GM19193 (cell line): ENCODE measurements around the gene ZBTB32.

Experiments
- POLR2A ChIP-seq: IDR thresholded peaks from 4 replicates; pipeline ENCODE4 v1.6.1; 2011; ENCODE audit not compliant: insufficient read depth, insufficient read length; ENCODE audit errors: extremely low read depth

Gene ZBTB32

DNA sequence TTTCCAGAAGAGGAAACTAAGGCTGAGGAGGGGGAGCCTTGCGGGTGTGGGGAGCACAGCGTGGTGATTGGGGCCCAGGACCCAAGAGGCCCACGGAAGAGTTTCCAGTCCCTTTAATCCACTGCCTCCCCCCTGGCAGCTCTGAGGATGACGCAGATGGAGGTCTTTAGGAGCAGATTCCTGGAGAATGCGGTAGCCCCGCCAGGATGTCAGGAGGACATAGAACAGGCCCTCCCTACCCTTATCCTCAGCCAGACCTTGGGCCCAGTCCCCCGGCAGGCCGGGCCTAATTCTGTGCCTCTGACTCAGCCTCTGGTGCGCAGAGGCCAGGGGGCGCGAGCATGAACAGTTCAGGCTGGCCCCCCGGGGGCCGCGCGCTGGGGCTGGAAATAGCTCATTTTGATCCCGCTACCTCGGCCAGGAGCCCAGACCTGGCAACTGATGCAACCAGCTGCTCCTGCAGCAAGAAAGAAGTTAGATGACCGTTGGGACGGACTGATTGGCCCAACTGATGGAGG, 52.9 kb downstream of the ZBTB32 start:
- no peak for TF ChIP-seq POLR2A

DNA sequence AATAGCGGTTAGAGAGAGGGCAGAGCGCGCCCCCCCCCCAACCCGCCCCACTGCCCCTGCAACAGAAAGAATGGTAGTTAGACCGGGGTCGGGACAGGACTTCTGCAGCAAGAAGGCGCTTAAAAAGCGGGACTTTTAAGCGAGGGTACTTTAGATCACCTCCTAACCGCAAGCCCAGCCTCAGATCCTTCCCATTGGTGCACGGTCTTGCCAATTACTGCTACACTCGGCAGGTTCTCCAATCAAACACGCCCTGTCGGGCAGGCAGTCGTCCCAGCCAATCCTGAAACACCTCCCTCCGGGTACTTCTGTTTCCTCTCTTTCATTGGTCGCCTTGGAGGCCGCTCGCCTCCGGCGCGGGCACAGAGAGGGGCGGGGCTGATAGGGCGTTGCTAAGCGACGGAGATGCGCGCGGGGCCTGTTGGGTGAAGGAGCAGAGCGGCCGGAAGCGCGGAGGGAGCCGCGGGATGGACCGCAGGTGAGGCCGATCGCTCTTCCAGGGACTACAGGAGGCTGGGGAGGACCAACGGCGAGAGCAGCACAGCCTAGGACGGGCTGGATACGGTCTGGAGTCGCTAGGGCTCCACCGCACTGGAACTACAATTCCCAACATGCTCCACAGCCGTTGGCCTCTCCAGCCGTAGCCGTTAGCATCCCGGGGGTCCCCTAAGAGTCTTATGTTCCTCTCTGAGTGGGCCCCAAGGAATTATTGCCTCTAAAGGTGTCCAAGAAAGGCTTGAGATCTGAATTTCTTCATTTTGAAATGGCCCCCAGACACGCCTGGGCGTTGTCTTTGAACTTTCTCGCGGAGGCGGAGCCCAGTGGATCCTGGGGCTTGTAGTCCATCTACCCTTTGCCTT, 53.6 kb downstream of the ZBTB32 start, which contains the start of gene PROSER3:
TSS of gene PROSER3 (plus strand) at position 428 of the 860 bp plus-strand sequence. CDS start at position 468, 40 bp downstream.
- peak; percentile 75 for TF ChIP-seq POLR2A

DNA sequence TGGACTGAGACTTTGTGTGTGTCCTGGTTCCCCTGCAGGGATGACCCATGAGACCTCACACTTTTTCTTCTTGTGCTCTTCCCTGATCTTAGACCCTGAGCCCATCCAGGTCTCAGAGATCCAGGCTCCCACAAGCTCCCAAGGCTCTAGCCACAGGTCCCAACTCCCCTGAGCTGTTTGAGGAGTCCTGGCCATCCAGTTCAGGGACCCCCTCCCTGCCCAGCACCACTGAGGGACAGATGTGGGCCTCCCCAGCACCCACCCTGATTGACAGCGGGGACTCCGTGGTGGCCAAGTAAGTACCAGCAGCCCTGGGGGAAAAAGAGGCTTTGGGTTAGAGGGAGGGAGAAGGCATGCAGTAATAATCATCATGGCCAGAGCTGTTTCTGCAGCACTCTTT, 55.3 kb downstream of the ZBTB32 start:
- no peak for TF ChIP-seq POLR2A

DNA sequence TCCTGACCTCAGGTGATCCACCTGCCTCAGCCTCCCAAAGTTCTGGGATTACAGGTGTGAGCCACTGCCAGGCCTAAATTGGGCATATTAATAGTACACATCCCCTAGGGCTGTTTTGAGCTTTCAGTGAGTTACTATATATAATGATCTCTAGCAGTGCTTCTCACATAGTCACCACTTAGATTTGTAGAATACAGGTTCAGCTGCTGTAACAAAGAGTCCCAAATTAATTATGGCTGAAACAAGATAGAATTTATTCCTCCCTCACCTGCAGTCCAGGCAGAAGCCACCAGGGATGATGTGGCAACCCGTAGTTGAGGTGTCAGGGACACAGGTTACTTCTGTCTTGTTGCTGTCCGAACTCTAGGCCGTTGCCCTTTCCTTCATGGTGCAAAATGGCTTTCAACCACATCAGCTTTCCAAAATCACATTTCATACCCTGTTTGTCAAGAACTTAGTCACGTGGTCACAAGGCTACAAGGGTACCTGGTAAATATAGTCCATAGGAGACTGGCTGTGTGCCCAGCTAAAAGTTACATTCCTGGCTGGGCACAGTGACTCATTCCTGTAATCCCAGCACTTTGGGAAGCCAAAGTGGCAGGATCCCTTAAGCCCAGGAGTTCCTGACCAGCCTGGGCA, 56.5 kb downstream of the ZBTB32 start:
- no peak for TF ChIP-seq POLR2A

DNA sequence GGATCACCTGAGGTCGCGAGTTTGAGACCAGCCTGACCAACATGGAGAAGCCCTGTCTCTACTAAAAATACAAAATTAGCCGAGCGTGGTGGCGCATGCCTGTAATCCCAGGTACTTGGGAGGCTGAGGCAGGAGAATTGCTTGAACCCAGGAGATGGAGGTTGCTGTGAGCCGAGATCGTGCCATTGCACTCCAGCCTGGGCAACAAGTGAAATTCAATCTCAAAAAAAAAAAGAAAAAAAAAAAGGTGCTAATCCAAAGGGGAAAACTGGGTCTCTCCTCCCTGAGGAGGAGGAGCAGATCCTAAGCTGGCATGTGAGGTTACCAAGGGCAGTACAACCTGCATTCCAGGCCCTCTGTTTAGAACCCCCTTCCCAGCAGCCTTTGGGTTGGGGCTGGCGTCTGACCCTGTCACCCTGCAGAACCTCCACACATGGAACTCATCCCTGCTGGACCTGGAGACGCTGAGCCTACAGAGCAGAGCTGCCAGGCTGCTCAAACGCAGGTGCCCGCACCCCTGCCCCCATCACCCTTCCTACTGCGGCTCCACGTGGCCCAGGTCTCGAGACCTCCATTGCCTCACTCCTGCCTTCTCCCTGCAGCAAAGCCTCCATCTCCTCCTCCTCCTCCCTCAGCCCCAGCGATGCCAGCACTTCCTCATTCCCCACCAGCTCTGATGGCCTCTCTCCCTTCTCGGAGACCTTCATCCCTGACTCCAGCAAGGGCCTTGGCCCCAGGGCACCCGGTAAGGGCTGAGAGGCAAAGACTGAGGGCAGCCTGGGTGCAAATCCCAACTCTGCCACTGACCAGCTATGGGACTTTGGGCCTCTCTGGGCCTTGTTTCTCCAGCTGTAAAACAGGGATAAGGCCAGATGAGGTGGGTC, 60.3 kb downstream of the ZBTB32 start:
- TF ChIP-seq POLR2A: no peak
